ENCODE measurements around the gene SQSTM1.

Gene SQSTM1

GRCh38 chr5:179795049-179795862, 25.4 kb upstream of the SQSTM1 start:
- DNase-seq (ENCODE audit: low read depth in 2 of 2): no peak

- no peak for DNase-seq (ENCODE audit: low read depth in 2 of 2)
Observed at GRCh38 chr5:179795863-179796833, 24.6 kb upstream of the SQSTM1 start.

- no peak for DNase-seq (ENCODE audit: low read depth in 2 of 2)
Observed at GRCh38 chr5:179796877-179797608, 23.7 kb upstream of the SQSTM1 start.

GRCh38 chr5:179797741-179798140, 23.0 kb upstream of the SQSTM1 start:
- DNase-seq (ENCODE audit: low read depth in 2 of 2): no peak

GRCh38 chr5:179798144-179798770, 22.4 kb upstream of the SQSTM1 start:
- DNase-seq (ENCODE audit: low read depth in 2 of 2): no peak

- no peak for DNase-seq (ENCODE audit: low read depth in 2 of 2)
Observed at GRCh38 chr5:179798771-179799643, 21.7 kb upstream of the SQSTM1 start.

- no peak for DNase-seq (ENCODE audit: low read depth in 2 of 2)
Observed at GRCh38 chr5:179799644-179799973, 21.1 kb upstream of the SQSTM1 start.

- DNase-seq (ENCODE audit: low read depth in 2 of 2): no peak
Observed at GRCh38 chr5:179800071-179800695, 20.5 kb upstream of the SQSTM1 start.

- DNase-seq (ENCODE audit: low read depth in 2 of 2): no peak
Observed at GRCh38 chr5:179800696-179801201, 20.0 kb upstream of the SQSTM1 start.

- DNase-seq (ENCODE audit: low read depth in 2 of 2): no peak
Observed at GRCh38 chr5:179801304-179802206, 19.1 kb upstream of the SQSTM1 start.

GRCh38 chr5:179802207-179802883, 18.4 kb upstream of the SQSTM1 start:
- no peak for DNase-seq (ENCODE audit: low read depth in 2 of 2)

- no peak for DNase-seq (ENCODE audit: low read depth in 2 of 2)
Observed at GRCh38 chr5:179802950-179803562, 17.6 kb upstream of the SQSTM1 start.

GRCh38 chr5:179803651-179804554, 16.8 kb upstream of the SQSTM1 start:
- no peak for DNase-seq (ENCODE audit: low read depth in 2 of 2)

- no peak for DNase-seq (ENCODE audit: low read depth in 2 of 2)
Observed at GRCh38 chr5:179804555-179804947, 16.2 kb upstream of the SQSTM1 start.

- DNase-seq (ENCODE audit: low read depth in 2 of 2): no peak
Observed at GRCh38 chr5:179805070-179805528, 15.6 kb upstream of the SQSTM1 start.

GRCh38 chr5:179805529-179806249, 15.0 kb upstream of the SQSTM1 start:
- no peak for DNase-seq (ENCODE audit: low read depth in 2 of 2)

All from fibroblast of skin of left quadriceps (primary cell).